ENCODE data around the gene DEFB113.
"Not testable (repeated sequence)": the region's sequence is repeated elsewhere in the genome, so short reads cannot be mapped to it uniquely, and the experiment has no call there.

Gene DEFB113

GRCh38 chr6:49969605-49970004 is at the start of gene DEFB113:
TSS of gene DEFB113 (minus strand) at chr6:49969625. CDS start at chr6:49969625, 0 bp downstream.
- DNase-seq (ENCODE audit: extremely low read depth in 1 of 2, low read depth in 1 of 2), result no peak

GRCh38 chr6:50007819-50008218 is 38.4 kb upstream of the DEFB113 start:
- no peak for DNase-seq (ENCODE audit: extremely low read depth in 1 of 2, low read depth in 1 of 2)

- no peak for DNase-seq (ENCODE audit: extremely low read depth in 1 of 2, low read depth in 1 of 2)
Observed at GRCh38 chr6:50003139-50003538, 33.7 kb upstream of the DEFB113 start.

- no peak for DNase-seq (ENCODE audit: extremely low read depth in 1 of 2, low read depth in 1 of 2)
Observed at GRCh38 chr6:49995278-49995677, 25.9 kb upstream of the DEFB113 start.

- no peak for DNase-seq (ENCODE audit: extremely low read depth in 1 of 2, low read depth in 1 of 2)
Observed at GRCh38 chr6:49988900-49989299, 19.5 kb upstream of the DEFB113 start.

- DNase-seq (ENCODE audit: extremely low read depth in 1 of 2, low read depth in 1 of 2), result no peak
Observed at GRCh38 chr6:49987749-49988148, 18.3 kb upstream of the DEFB113 start.

- no peak for DNase-seq (ENCODE audit: extremely low read depth in 1 of 2, low read depth in 1 of 2)
Observed at GRCh38 chr6:49986551-49986950, 17.1 kb upstream of the DEFB113 start.

GRCh38 chr6:49982046-49982445 is 12.6 kb upstream of the DEFB113 start:
- no peak for DNase-seq (ENCODE audit: extremely low read depth in 1 of 2, low read depth in 1 of 2)

GRCh38 chr6:49980898-49981297 is 11.5 kb upstream of the DEFB113 start:
- no peak for DNase-seq (ENCODE audit: extremely low read depth in 1 of 2, low read depth in 1 of 2)

- no peak for DNase-seq (ENCODE audit: extremely low read depth in 1 of 2, low read depth in 1 of 2)
Observed at GRCh38 chr6:49979584-49979983, 10.2 kb upstream of the DEFB113 start.

GRCh38 chr6:49978332-49979226 is 9.2 kb upstream of the DEFB113 start:
- no peak for DNase-seq (ENCODE audit: extremely low read depth in 1 of 2, low read depth in 1 of 2)

GRCh38 chr6:49966823-49967222 is 2.6 kb downstream of the DEFB113 start:
- no peak for DNase-seq (ENCODE audit: extremely low read depth in 1 of 2, low read depth in 1 of 2)

GRCh38 chr6:49966334-49966733 is 3.1 kb downstream of the DEFB113 start:
- no peak for DNase-seq (ENCODE audit: extremely low read depth in 1 of 2, low read depth in 1 of 2)

GRCh38 chr6:49964064-49964463 is 5.4 kb downstream of the DEFB113 start, which contains the start of gene DEFB114:
TSS of gene DEFB114 (minus strand) at chr6:49964164. CDS start at chr6:49964105, 59 bp downstream.
- DNase-seq (ENCODE audit: extremely low read depth in 1 of 2, low read depth in 1 of 2), result no peak

- DNase-seq (ENCODE audit: extremely low read depth in 1 of 2, low read depth in 1 of 2), result no peak
Observed at GRCh38 chr6:49958180-49958579, 11.2 kb downstream of the DEFB113 start.

- DNase-seq (ENCODE audit: extremely low read depth in 1 of 2, low read depth in 1 of 2), result no peak
Observed at GRCh38 chr6:49955847-49956246, 13.6 kb downstream of the DEFB113 start.

GRCh38 chr6:49951926-49952325 is 17.5 kb downstream of the DEFB113 start:
- no peak for DNase-seq (ENCODE audit: extremely low read depth in 1 of 2, low read depth in 1 of 2)

- DNase-seq (ENCODE audit: extremely low read depth in 1 of 2, low read depth in 1 of 2), result no peak
Observed at GRCh38 chr6:49950415-49950751, 19.0 kb downstream of the DEFB113 start.

- DNase-seq (ENCODE audit: extremely low read depth in 1 of 2, low read depth in 1 of 2), result no peak
Observed at GRCh38 chr6:49949062-49949461, 20.4 kb downstream of the DEFB113 start.

GRCh38 chr6:49946835-49947234 is 22.6 kb downstream of the DEFB113 start:
- DNase-seq (ENCODE audit: extremely low read depth in 1 of 2, low read depth in 1 of 2), result no peak

- not testable (repeated sequence) for DNase-seq (ENCODE audit: extremely low read depth in 1 of 2, low read depth in 1 of 2)
Observed at GRCh38 chr6:49944068-49944467, 25.4 kb downstream of the DEFB113 start.

GRCh38 chr6:49939993-49940498 is 29.4 kb downstream of the DEFB113 start:
- DNase-seq (ENCODE audit: extremely low read depth in 1 of 2, low read depth in 1 of 2), result no peak
